ENCODE results near the gene NLE1.

NLE1 gene

DNA sequence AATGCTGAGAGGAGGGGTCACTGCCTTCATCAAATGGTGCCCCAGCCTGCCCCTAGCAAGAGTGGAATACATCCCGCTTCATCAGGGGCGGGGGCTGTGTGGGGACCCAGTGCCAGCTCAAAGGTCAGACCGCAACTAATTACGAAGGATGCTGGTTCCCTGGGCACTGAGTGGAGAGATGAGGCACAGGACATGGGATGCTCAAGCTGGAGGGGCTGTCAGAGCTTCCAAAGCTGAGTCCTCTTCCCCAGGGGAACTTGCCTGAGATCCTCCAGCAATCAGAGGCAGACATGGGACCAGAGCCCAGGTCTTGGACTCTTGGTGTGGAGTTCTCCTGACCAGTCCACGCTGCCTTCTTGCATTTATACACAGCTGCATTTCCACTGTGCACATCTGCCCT lies 24.4 kb upstream of the NLE1 start:
- FAIRE-seq (no peak), DNase-seq (ENCODE audit: insufficient read length, low spot score) (no peak)
- TF ChIP-seq POLR2AphosphoS5 (IDR thresholded peaks at IDR 0.05; ENCODE audit: low read depth, low read length) (no peak), PAX5 (IDR thresholded peaks at IDR 0.05; ENCODE audit: insufficient read depth, low read length, severe bottlenecking) (no peak), TAF1 (IDR thresholded peaks at IDR 0.05; ENCODE audit: low read depth, low read length) (no peak), POLR2A (IDR thresholded peaks at IDR 0.05; ENCODE audit: low read depth, low read length) (no peak), POU2F2 (IDR thresholded peaks at IDR 0.05; ENCODE audit: low read depth, low read length) (no peak), SPI1 (IDR thresholded peaks at IDR 0.05; ENCODE audit: low read depth, low read length) (no peak)

DNA sequence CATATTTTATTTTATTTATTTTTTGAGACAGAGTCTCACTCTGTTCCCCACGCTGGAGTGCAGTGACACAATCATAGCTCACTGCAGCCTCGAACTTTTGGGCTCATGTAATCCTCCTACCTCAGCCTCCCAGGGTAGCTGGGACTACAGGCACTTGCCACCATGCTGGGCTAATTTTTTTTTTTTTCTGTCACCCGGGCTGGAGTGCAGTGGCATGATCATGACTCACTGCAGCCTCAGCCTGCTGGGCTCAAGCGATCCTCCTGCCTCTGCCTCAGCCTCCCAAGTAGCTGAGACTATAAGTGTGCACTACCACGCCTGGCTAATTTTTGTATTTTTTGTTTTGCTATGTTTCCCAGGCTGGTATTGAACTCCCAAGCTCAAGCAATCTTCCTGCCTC lies 22.6 kb upstream of the NLE1 start:
- FAIRE-seq = no peak
- no peak for TF ChIP-seq POU2F2 (IDR thresholded peaks at IDR 0.05; ENCODE audit: low read depth, low read length)
- TF ChIP-seq PAX5 (IDR thresholded peaks at IDR 0.05; ENCODE audit: insufficient read depth, low read length, severe bottlenecking) = no peak
- TF ChIP-seq POLR2A (IDR thresholded peaks at IDR 0.05; ENCODE audit: low read depth, low read length) = no peak
- TF ChIP-seq POLR2AphosphoS5 (IDR thresholded peaks at IDR 0.05; ENCODE audit: low read depth, low read length) = no peak
- DNase-seq (ENCODE audit: insufficient read length, low spot score) = no peak

DNA sequence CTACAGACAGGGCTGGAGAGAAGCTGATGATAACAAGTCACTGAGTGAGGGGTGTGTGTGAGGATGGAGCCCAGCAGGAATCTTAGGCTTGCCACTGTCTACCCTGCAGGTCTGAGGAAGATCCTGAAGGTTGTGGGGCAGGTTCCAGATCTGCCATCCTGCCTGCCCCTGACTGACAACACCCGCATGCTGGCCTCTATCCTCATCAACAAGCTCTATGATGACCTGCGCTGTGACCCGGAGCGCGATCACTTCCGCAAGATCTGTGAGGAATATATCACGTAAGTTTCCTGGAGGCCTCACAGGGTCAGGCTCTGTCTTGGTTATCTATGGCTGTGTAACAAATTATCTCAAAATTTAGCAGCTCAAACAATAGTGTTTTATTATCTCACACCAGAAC lies 21.8 kb upstream of the NLE1 start:
- no peak for DNase-seq (ENCODE audit: insufficient read length, low spot score)
- TF ChIP-seq PAX5 (IDR thresholded peaks at IDR 0.05; ENCODE audit: insufficient read depth, low read length, severe bottlenecking) = no peak
- no peak for TF ChIP-seq POLR2AphosphoS5 (IDR thresholded peaks at IDR 0.05; ENCODE audit: low read depth, low read length)
- no peak for FAIRE-seq

DNA sequence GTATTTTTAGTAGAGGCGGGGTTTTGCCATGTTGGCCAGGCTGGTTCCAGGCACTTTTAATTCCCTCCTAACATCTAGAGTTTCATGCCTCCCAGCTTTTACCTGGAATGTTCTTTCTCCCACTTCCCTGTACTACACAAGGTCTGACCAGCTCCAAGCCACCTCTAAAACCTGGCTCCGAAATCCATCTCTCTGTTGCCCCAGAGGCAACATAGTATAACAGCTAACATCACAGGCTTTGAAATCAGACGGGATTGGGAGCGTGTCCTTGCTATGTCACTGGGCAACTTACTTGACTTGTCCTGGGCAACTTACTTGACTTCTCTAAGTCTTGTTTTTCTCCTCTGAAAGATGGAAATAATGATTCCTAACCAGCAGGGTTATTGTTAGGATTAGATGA lies 20.7 kb upstream of the NLE1 start:
- no peak for FAIRE-seq
- DNase-seq (ENCODE audit: insufficient read length, low spot score) = no peak
- no peak for TF ChIP-seq POU2F2 (IDR thresholded peaks at IDR 0.05; ENCODE audit: low read depth, low read length)
- TF ChIP-seq POLR2AphosphoS5 (IDR thresholded peaks at IDR 0.05; ENCODE audit: low read depth, low read length) = no peak
- TF ChIP-seq SPI1 (IDR thresholded peaks at IDR 0.05; ENCODE audit: low read depth, low read length) = no peak
- no peak for TF ChIP-seq POLR2A (IDR thresholded peaks at IDR 0.05; ENCODE audit: low read depth, low read length)

DNA sequence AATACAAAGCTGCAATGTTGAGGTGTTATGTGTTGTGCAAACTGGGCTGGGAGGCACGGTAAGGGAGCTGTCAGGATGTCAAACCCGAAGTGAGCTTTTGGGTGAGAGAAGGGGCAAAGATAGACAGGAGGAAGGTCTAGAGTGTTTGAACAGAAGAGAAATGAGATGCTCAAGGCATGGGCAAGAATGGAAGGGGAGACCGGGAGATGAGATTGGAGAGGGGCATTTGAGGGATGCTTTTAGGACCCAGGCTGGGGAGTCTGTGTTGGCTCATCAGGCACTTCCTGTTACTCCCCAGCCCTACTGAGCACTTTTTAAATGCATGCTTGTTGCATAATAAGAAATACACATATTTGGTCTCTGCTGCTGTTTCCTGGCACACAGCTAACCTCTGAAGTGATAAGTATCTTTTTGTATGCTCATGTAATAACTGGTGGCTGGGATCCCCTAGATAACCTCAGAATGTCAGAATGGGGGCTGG lies 19.2 kb upstream of the NLE1 start:
- no peak for FAIRE-seq
- DNase-seq (ENCODE audit: insufficient read length, low spot score) = no peak
- TF ChIP-seq TAF1 (IDR thresholded peaks at IDR 0.05; ENCODE audit: low read depth, low read length) (no peak), POLR2A (IDR thresholded peaks at IDR 0.05; ENCODE audit: low read depth, low read length) (no peak), PAX5 (IDR thresholded peaks at IDR 0.05; ENCODE audit: insufficient read depth, low read length, severe bottlenecking) (no peak), SPI1 (IDR thresholded peaks at IDR 0.05; ENCODE audit: low read depth, low read length) (no peak), POLR2AphosphoS5 (IDR thresholded peaks at IDR 0.05; ENCODE audit: low read depth, low read length) (no peak), POU2F2 (IDR thresholded peaks at IDR 0.05; ENCODE audit: low read depth, low read length) (no peak)

DNA sequence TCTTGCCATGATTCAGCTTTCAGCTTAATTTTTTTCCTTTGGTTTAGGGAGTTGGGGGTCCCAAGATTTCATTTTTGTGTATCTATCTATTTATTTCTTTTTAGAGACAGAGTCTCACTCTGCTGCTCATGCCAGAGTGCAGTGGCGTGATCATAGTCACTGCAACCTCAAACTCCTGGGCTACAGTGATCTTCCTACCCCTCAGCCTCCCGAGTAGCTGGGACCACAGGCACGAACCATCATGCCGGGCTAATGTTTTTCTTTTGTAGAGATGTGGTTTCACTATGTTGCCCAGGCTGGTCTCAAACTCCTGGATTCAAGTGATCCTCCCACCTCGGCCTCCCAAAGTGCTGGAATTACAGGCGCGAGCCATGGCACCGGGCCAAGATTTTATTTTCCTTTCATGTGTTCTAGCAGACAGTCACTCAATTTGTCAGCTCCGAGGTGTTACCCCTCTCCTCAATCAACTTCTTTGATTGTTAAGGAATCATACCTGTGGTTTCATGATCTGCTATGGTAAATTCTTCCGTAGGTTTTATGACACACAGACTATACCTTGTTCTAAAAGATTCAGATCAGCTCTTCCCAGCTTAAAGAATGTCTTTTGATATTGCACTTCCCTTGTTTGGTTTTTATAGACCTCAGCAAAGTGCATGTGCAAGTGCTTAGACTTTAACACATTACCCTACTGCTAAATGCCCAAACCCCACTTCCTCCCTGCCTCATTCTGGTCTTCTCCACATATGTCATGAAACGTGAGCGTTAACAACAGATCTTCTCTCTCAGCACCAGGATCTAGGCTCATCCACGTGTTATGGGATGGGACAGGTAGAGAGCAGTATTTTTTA lies 18.5 kb upstream of the NLE1 start:
- TF ChIP-seq POU2F2 (IDR thresholded peaks at IDR 0.05; ENCODE audit: low read depth, low read length) (no peak), POLR2A (IDR thresholded peaks at IDR 0.05; ENCODE audit: low read depth, low read length) (no peak), POLR2AphosphoS5 (IDR thresholded peaks at IDR 0.05; ENCODE audit: low read depth, low read length) (no peak), PAX5 (IDR thresholded peaks at IDR 0.05; ENCODE audit: insufficient read depth, low read length, severe bottlenecking) (no peak), SPI1 (IDR thresholded peaks at IDR 0.05; ENCODE audit: low read depth, low read length) (no peak), TAF1 (IDR thresholded peaks at IDR 0.05; ENCODE audit: low read depth, low read length) (no peak)
- FAIRE-seq = no peak

DNA sequence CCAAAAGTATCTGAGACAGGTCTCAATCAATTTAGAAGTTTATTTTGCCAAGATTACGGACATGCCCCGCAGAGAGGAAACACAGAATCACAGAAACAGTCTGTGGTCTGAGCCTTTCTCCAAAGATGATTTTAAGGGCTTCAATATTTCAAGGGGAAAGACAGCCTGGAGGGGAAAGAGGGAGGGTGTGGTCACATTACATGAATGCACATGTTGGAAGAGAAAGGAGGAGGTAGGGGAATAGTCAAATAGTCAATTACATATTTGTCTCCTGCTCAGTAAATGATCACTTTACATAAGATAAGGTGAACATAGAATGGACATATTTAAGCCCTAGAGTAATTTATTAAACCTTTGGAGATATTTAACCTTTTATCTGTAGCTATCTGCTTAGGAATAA lies 17.8 kb upstream of the NLE1 start:
- DNase-seq (ENCODE audit: insufficient read length, low spot score) = no peak
- TF ChIP-seq PAX5 (IDR thresholded peaks at IDR 0.05; ENCODE audit: insufficient read depth, low read length, severe bottlenecking) (no peak), POLR2AphosphoS5 (IDR thresholded peaks at IDR 0.05; ENCODE audit: low read depth, low read length) (no peak), TAF1 (IDR thresholded peaks at IDR 0.05; ENCODE audit: low read depth, low read length) (no peak), POLR2A (IDR thresholded peaks at IDR 0.05; ENCODE audit: low read depth, low read length) (no peak), SPI1 (IDR thresholded peaks at IDR 0.05; ENCODE audit: low read depth, low read length) (no peak), POU2F2 (IDR thresholded peaks at IDR 0.05; ENCODE audit: low read depth, low read length) (no peak)
- no peak for FAIRE-seq

More for the DNA sequence above, 18.5 kb upstream of the NLE1 start:
- no peak for DNase-seq (ENCODE audit: insufficient read length, low spot score)

DNA sequence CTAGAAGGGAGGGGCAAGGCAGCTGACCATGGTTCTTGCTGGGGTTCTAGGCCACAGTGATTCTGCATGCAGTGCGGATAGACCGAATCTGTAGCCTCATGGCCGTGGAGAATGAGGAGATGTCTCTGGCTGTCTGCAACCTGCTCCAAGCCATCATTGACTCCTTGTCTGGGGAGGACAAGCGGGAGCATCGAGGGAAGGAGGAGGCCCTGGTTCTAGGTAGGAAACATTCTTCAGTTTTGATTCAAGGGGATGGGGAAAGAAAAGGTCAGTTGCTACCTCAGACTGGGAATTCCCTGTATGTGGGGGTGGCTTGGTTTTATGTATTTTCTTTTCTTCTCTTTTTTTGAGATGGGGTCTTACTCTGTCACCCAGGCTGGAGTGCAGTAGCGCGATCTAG lies 13.1 kb upstream of the NLE1 start:
- FAIRE-seq (no peak), DNase-seq (ENCODE audit: insufficient read length, low spot score) (no peak)
- TF ChIP-seq SPI1 (IDR thresholded peaks at IDR 0.05; ENCODE audit: low read depth, low read length) = no peak
- no peak for TF ChIP-seq POLR2A (IDR thresholded peaks at IDR 0.05; ENCODE audit: low read depth, low read length)
- TF ChIP-seq POU2F2 (IDR thresholded peaks at IDR 0.05; ENCODE audit: low read depth, low read length) = no peak
- no peak for TF ChIP-seq PAX5 (IDR thresholded peaks at IDR 0.05; ENCODE audit: insufficient read depth, low read length, severe bottlenecking)
- no peak for TF ChIP-seq POLR2AphosphoS5 (IDR thresholded peaks at IDR 0.05; ENCODE audit: low read depth, low read length)
- no peak for TF ChIP-seq TAF1 (IDR thresholded peaks at IDR 0.05; ENCODE audit: low read depth, low read length)

DNA sequence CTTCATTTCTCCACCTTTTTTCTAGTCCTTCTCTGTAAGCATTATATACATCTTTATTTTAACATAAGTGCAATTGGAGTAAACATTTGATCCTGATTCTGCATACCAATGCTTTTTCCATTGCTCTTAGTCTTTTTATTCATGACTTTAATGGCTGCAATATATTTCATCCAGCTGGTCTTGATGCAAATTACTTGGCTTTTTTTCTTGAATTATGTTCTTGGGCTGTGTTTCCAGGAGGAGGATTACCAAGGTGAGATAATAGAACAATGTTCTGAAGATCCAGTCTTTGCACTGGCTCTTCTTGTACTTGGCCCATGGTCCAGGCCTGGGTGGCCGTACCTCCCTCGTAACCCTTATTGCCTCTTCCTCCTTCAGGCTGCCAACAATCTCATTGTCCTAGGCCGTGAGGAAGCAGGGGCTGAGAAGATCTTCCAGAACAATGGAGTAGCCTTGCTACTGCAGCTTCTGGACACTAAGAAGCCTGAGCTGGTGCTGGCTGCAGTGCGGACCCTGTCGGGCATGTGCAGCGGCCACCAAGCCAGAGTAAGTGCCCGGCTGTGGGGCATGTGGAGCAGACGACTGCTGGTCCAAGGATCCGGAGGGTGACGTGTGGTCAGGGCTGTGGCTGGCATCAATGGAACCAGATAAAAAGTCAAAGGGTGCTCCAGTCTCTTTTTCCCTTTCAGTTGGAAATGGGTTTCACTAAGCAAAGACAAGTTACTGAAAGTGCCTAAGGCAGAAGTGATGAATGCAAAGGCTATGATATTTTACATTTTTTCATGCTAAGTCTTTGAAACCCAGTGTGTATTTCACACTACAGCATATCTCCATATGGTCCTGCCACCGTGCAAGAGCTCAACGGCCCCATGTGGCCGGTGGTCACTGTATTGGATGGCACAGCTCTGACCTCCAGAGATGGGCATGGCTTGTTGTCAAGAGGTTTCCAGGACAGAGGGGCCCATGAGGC lies 12.4 kb upstream of the NLE1 start:
- FAIRE-seq (no peak), DNase-seq (ENCODE audit: insufficient read length, low spot score) (no peak)
- TF ChIP-seq POLR2AphosphoS5 (IDR thresholded peaks at IDR 0.05; ENCODE audit: low read depth, low read length) = no peak
- no peak for TF ChIP-seq POU2F2 (IDR thresholded peaks at IDR 0.05; ENCODE audit: low read depth, low read length)
- TF ChIP-seq TAF1 (IDR thresholded peaks at IDR 0.05; ENCODE audit: low read depth, low read length) = no peak
- no peak for TF ChIP-seq PAX5 (IDR thresholded peaks at IDR 0.05; ENCODE audit: insufficient read depth, low read length, severe bottlenecking)
- no peak for TF ChIP-seq POLR2A (IDR thresholded peaks at IDR 0.05; ENCODE audit: low read depth, low read length)
- TF ChIP-seq SPI1 (IDR thresholded peaks at IDR 0.05; ENCODE audit: low read depth, low read length) = no peak
